ENCODE measurements around the gene STAG1.
"Not testable (repeated sequence)": the region's sequence is repeated elsewhere in the genome, so short reads cannot be mapped to it uniquely, and the experiment has no call there.

The STAG1 gene

DNA sequence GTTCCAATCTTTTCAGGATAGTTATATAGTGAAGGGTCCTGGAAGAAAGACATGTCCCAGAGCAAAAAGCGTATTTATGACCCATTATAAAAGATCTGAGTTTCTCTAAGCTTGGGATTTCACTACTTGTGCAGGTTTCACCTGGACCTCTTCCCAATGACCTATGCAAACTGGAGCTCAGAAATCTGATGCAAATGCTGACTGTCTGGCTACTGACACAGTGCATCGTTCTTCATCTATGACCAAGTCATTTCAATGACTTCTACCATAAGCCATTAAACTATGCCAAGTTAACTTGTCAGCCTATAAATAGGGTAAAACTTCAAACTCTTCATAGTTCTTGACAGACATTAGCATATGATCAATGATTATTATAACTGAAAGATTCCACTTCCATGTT lies 11.1 kb downstream of the STAG1 start:
- FAIRE-seq = no peak

DNA sequence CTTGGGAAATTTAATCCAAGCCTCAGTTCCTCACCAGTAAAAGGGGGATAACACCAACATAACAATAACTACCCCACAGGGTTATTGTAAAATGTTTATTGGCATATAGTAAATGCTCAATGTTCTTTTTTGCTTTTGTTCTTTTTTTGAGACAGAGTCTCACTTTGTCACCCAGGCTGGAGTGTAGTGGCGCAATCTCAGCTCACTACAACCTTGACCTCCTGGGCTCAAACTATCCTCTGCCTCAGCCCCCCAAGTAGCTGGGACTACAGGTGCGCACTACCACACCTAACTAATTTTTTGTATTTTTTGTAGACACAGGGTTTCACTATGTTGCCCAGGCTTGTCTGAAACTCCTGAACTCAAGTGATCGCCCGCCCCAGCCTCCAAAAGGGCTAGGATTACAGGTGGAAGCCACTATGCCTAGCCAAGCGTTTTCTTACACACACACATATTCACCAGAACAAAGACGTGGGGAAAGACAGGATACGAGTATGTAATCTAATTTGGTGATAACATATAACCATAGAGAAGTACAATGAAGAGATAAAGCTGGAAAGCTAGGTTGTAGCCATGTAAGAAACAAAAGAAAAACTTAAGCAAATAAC lies 11.7 kb downstream of the STAG1 start:
- FAIRE-seq = no peak

DNA sequence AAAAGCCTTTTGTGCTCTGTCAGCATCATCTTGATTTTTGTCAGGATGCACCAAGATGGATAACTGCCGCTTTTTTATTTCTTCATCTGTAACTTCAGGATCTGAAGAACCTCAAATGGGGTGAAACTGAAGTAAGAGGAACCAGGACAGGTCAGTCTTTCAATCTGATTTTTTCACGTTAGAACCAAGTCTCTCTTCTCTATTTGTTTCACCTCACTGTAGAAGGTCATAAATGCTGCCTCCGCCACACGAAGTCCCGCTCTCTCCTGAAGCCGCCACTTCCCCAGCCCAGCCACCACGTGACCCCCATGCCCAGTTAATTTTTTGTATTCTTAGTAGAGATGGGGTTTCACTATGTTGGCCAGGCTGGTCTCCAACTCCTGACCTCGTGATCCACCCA lies 15.2 kb downstream of the STAG1 start:
- FAIRE-seq = not testable (repeated sequence)

DNA sequence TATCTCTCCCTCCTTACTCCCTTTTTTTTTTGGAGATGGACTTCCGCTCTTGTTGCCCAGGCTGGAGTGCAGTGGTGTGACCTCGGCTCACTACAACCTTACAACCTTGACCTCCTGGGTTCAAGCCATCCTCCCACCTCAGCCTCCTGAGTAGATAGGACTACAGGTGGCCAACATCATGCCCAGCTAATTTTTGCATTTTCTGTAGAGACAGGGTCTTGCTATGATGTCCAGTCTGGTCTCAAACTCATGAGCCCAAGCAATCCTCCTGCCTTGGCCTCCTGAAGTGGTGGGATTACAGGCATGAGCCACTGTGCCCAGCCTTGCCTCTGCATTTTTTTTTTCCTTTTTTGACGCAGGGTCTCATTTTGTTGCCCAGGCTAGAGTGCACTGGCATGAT lies 17.1 kb downstream of the STAG1 start:
- no peak for FAIRE-seq

DNA sequence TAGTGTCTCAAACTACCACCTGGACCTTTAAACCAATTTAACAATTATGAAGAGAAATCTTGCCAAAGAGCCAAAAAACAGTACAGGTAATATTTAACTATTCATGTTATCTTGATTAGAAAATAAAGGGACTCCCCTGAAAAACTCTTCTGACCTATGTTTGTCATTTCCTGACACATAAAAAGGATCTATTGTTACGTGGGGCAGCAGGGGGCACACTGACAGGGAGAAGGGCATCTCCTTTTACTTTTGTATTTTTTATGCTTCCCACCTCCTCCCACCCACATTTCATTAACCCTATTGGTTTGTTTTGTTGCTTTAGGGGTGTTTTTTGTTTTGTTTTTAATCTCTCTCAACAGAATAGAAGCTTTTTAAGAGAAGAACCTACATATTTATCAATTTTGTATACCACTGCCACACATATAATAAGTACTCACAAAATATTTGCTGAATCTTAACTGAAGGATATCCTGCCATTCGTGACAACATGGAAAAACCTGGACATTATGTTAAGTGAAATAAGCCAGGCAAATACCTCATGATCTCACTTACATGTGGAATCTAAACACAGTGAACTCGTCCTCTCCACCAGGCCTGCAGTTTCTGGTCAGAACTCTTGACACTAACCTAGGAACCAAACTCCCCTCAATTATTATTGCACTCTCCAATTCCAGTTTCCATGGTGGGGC lies 17.7 kb downstream of the STAG1 start:
- FAIRE-seq = no peak

DNA sequence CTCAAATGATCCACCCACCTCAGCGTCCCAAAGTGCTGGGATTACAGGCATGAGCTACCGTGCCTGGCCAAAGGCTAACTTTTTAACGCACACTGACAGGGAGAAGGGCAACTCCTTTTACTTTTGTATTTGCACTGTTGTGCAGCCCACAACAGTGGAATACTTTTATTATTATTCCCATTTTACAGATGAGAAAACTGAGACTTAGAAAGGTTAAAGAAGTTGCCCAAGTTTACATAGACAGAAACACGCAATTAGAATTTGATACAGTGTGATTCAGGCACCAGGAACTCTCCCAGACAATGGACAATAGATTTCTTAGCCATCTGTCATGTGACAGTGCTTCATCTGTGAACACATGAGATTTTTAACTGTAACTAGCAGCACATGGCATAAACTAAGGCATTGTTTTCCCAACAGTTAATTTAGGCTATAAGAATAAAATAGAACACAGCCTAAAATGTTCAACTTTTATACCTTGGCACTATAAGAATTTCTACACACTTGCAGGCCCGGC lies 18.8 kb downstream of the STAG1 start:
- no peak for FAIRE-seq

DNA sequence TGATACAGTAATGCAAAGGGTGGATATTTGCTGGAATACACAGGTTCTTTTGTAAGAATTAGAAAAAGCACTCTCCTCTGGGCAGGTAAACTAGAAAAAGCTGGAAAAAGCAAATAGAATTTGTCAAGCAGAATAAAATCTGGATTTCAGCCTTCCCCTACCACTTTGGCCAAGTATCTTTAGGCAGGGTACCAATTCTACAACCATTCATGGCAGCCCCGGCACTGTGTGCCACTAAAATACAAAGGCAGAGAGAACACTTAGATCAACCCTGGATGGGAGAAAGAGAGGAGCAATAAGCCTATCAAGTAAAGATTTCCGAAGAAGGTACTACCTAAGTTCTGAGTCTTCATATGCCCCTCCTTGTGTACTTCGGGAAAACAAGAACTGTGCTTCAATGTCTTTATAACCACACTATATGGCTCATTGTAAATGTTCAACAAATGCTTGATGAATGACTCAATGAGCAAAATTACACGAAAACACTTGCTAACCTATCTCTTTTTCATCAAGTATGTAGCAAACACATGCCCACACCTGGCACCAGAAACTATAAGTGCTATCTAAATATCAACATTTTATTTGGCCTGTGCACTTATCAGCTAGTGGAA lies 20.8 kb downstream of the STAG1 start:
- no peak for FAIRE-seq

DNA sequence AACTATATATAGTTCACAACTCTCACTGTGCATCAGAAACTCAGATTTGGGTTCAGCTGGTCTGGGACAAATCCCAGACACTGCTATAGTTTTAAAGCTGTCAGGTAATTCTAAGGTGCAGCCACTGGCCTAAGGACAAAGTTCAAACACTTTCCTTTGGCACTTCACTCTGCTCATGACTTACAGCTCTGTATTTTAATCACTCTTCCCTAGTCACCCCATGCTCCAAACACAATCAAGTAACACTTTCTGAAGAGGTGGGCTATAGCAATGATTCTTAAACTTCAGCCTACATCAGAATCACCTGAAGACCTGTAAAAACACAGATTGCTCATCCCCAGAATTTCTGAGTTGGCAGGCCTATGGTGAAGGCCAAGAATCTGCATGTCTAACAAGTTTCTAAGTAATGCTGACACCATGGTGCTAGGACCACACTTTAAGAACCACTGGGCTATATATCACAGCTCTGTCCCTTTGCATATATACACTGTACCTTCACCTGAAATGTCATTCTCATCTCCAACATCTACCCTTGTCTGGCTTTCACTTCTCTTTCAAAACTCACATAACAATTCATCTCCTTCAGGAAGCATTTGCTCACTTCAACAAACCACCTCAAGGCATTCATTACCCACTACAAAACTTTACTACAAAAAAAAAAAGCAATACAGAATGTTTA lies 21.4 kb downstream of the STAG1 start:
- no peak for FAIRE-seq

DNA sequence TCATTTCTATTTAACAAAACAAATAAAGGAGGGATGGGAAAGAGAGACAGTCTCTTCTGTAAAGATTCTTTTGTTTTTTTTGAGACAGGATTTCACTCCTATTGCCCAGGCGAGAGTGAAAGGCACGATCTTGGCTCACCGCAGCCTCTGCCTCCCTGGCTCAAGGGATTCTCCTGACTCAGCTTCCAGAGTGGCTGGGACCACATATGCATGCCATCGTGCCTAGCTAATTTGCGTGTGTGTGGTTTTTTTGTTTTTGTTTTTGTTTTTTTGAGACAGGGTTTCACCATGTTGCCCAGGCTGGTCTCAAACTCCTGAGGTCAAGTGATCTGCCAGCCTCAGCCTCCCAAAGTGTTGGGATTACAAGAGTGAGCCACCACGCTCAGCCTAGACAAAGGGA lies 23.3 kb downstream of the STAG1 start:
- FAIRE-seq = no peak

DNA sequence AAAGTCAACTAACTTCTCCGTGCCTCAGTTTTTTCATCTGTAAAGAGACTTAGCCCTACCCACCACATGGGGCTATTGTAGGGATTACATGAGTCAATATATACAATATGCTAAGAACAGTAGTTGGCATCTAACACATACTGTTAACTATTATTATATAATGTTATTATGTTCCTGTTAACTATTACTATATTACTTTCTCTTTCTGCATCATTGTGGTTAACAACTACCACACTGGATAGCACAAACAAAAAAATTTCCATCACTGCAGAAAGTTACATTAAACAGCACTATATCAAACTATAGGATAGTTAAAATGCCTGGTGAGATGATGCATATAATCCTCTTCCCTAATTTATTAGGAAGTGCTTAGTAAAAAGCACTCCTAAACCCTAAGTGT lies 23.7 kb downstream of the STAG1 start:
- FAIRE-seq = no peak

DNA sequence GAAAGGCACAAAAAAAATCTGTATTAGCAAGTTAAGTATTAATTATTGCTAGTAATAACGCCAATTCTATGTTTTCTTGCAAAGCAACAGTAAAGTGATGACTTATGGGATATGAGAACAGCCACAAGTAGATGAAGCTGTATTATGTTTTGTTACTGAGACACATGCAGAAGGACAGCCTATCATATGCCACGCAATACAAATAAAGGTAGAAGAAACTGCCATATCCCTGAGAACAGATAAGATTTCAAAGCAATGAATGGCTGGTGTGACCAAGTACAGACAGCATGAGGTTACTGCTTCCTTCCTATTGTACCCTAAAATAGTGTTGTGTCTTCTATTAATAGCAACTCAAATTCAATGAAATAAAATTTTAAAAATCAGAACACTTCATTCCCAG lies 26.7 kb downstream of the STAG1 start:
- no peak for FAIRE-seq

DNA sequence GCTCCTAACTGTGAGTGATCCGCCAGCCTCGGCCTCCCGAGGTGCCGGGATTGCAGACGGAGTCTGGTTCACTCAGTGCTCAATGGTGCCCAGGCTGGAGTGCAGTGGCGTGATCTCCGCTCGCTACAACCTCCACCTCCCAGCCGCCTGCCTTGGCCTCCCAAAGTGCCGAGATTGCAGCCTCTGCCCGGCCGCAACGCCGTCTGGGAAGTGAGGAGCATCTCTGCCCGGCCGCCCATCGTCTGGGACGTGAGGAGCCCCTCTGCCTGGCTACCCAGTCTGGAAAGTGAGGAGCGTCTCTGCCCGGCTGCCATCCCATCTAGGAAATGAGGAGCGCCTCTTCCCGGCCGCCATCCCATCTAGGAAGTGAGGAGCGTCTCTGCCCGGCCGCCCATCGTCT lies 29.3 kb downstream of the STAG1 start:
- not testable (repeated sequence) for FAIRE-seq

DNA sequence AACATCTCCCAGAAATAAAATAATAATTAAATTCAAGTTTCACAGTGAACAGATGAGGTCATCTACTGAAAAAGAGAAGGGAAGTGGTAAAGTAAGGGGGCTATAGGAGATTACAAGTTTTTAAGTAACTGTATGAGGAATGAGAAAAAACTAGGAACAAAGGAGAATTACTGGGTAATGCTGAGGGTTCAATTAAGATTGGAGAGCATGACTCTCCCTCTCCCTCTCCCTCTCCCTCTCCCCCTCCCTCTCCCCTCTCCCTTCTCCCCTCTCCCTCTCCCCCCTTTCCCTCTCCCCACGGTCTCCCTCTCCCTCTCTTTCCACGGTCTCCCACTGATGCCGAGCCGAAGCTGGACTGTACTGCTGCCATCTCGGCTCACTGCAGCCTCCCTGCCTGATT lies 29.8 kb downstream of the STAG1 start:
- not testable (repeated sequence) for FAIRE-seq

DNA sequence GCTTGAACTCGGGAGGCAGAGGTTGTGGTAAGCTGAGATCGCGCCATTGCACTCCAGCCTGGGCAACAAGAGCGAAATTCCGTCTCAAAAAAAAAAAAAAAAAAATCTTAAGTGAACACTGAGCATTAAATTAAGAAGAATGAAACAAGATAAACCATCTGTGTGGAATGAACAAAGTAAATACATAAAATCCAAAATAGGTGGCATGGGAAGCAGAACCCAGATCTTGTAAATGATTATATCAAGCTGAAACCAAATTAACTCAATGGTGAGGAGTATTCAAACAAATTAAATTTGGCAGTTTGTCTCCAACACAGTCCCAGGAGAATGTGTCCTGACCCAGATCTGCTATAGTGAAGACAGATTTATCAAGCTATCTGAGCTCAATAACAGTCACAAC lies 32.1 kb downstream of the STAG1 start:
- no peak for FAIRE-seq

DNA sequence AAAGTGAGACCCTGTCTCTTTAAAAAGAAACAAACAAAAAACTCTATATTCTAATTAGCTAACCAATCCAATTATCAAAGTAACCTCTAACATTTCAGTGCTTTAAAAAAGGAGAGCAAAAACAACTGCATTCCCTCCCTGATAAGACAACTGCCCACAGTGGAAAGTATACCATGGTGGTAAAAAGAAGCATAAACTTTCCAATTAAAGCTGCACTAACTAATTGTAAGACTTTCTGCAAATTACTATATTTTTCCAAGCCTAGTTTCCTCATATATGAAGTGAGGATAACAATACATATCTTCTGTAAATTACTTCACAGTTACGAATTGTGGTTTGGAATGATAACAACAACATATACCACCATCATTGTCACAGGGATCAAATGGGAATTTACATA lies 35.5 kb downstream of the STAG1 start:
- FAIRE-seq = no peak

DNA sequence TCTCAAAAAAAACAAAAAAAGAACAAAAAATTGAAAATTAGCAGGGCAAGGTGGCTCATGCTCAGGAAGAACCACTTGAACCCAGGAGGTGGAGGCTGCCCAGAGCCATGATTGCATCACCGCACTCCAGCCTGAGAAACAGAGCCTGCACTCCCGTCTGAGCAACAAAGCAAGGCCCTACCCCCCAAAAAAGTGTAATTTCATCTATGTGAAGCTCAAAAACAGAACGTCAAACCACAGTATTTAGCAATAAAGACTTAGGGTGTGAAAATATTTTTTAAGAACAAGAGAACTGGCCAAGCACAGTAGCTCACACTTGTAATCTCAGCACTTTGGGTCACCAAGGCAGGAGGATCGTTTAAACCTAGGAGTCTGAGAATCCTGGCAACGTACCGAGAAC lies 38.2 kb downstream of the STAG1 start:
- no peak for FAIRE-seq

DNA sequence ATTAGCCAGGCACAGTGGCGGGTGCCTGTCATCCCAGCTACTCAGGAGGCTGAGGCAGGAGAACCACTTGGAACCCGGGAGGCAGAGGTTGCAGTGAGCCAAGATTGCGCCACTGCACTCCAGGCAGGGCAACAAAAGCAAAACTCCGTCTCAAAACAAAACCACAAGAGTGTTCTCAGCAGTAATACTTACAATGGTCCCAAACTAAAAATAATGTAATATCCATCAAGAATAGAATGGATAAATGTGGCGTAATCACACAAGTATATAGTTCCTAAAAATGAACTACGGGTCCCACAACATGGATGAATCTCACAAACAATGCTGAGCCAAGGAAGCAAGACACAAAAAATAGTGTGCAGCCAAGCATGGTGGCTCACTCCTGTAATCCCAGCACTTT lies 39.2 kb downstream of the STAG1 start:
- no peak for FAIRE-seq

DNA sequence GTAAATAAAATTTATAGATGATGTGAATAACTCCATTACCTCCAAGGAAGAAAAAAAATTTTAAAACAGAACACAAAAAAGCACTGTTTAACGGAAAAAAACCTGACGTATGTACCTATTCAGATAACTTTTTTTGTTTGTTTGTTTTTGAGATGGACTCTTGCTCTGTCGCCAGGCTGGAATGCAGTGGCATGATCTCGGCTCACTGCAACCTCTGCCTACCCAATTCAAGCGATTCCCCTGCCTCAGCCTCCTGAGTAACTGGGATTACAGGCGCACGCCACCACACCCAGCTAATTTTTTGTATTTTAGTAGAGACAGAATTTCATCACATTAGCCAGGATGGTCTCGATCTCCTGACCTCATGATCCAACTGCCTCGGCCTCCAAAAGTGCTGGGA lies 40.3 kb downstream of the STAG1 start:
- FAIRE-seq = not testable (repeated sequence)

DNA sequence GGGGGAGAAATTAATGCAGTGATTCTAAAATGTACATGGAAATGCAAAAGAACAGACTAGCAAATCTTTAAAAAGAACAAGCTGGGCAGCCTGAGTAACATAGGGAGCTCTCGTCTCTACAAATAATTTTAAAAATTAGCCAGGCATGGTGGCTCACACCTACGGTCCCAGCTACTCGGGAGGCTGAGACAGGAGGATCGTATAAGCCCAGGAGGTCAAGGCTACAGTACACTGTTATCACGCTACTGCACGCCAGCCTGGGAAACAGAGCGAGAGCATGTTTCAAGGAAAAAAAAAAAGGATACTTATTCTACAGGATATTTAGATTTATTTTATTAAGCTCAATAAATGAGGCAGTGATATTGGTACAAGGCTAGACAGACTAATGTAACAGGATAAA lies 40.9 kb downstream of the STAG1 start:
- FAIRE-seq = no peak

DNA sequence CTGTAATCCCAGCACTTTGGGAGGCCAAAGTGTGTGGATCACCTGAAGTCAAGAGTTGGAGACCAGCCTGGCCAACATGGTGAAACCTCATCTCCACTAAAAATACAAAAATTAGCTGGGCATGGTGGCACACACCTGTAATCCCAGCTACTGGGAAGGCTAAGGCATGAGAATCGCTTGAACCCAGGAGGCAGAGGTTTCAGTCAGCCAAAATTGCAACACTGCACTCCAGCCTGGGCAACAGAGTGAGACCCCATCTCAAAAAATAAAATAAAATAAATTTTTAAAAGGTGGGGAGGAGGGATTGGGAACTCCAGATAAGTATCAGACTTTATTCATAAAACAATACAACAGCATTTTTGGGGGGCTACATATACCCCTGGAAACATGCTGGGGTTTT lies 42.4 kb downstream of the STAG1 start:
- not testable (repeated sequence) for FAIRE-seq

DNA sequence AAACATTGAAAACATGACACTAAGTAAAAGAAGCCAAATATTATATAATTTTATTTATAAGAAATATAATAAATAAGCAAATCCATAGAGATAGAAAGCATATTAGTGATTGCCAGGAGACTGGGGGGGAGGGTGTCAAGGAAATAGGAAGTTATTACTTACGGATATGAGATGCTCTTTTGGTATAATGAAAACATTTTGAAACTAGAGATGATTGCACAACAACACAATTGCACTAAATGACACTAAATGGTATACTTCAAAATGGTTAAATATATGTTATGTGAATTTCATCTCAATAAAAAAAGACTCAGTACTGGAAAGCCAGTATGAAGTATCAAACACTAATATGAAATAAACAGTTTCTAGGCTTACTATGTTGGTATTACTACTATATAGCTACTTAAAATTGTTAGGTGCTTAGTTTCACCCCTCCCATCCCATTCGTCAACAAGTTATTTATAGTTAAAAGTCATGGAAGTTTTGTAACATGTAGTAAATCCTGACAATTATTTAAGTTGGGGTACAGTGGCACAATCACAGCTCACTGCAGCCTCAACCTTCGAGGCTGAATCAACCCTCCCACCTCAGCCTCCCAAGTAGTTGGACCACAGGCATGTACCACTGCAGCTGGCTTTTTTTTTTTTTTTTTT lies 43.7 kb downstream of the STAG1 start:
- FAIRE-seq = no peak

DNA sequence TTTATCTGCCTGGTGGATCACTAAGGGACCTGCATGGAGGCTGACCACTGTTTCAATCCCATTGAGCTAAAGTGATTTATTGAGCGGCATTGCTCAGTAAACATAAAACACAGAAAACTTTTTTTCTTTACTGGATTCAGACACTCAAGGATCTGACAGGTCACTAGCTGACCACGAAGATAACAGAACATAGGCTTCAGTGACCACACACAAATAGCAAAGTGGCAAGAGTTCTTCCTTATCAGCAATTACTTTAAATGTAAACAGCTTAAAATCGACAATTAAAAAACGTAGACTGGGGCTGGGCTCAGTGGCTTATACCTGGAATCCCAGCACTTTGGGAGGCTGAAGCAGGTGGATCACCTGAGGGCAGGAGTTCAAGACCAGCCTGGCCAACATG lies 48.7 kb downstream of the STAG1 start:
- no peak for FAIRE-seq

DNA sequence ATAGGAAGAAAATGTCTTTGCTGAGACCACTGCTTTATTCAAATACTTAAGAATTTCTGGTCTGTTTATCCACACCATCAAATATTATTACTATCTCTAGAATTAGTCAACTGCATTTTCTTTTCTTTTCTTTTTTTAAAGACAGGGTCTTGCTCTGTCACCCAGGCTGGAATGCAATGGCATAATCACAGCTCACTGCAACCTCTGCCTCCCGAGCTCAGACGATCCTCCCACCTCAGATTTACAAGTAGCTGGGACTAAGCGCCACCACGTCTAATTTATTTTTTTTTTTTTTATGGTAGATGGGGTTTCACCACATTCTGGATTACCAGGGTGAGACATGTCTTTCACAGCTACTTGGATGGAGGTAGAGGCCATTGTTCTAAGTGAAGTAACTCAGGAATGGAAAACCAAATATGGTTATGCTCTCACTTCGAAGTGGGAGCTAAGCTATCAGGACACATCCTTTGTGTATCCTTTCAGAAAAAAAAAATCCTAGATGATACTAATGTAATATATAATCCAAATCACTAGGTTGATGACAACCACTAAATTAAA lies 52.8 kb downstream of the STAG1 start:
- FAIRE-seq = no peak
